Loucy (cell line): ENCODE data around the gene FGFR2.

ENCODE experiments used
- H2AFZ ChIP-seq: fragments of 200-600 bp; sonication (generic); 2 replicates; pipeline ENCODE4 v1.6.0; 2016; ENCODE audit warnings: antibody characterized with exemption, mild to moderate bottlenecking, low read length, moderate library complexity
- H3F3A ChIP-seq: fragments of 200-600 bp; 2 replicates; pipeline ENCODE4 v1.6.0; 2016; ENCODE audit warnings: antibody characterized with exemption, low read depth, mild to moderate bottlenecking
- H3K27me3 ChIP-seq: fragments of 200-600 bp; sonication (generic); 2 replicates; pipeline ENCODE4 v1.6.1; 2014; ENCODE audit warnings: low read length, mild to moderate bottlenecking; ENCODE audit not compliant: insufficient read depth, poor library complexity, severe bottlenecking
- H3K36me3 ChIP-seq: fragments of 200-600 bp; sonication (generic); 2 replicates; pipeline ENCODE4 v1.6.1; 2016; ENCODE audit warnings: low read length; ENCODE audit not compliant: insufficient read depth
- H3K4me1 ChIP-seq: fragments of 200-600 bp; sonication (generic); 2 replicates; pipeline ENCODE4 v1.5.1; 2014; ENCODE audit warnings: low read length, mild to moderate bottlenecking; ENCODE audit not compliant: insufficient read depth, poor library complexity, severe bottlenecking
- H3K4me2 ChIP-seq: fragments of 200-600 bp; sonication (generic); 2 replicates; pipeline ENCODE4 v1.6.0; 2014; ENCODE audit warnings: antibody characterized with exemption, low read length, low read depth, mild to moderate bottlenecking; ENCODE audit not compliant: poor library complexity, severe bottlenecking
- H3K4me3 ChIP-seq: fragments of 200-600 bp; sonication (generic); 2 replicates; pipeline ENCODE4 v1.5.1; 2014; ENCODE audit warnings: low read length, mild to moderate bottlenecking, mixed read lengths; ENCODE audit not compliant: poor library complexity, severe bottlenecking
- H3K79me2 ChIP-seq: fragments of 200-600 bp; sonication (generic); 2 replicates; pipeline ENCODE4 v1.6.1; 2014; ENCODE audit warnings: low read length; ENCODE audit not compliant: insufficient read depth
- H3K9ac ChIP-seq: fragments of 200-600 bp; sonication (generic); 2 replicates; pipeline ENCODE4 v1.6.0; 2014; ENCODE audit warnings: mild to moderate bottlenecking, low read depth, low read length, moderate library complexity; ENCODE audit not compliant: poor library complexity, severe bottlenecking
- H3K9me2 ChIP-seq: fragments of 200-600 bp; sonication (generic); replicated peaks from 2 replicates; pipeline ENCODE4 v1.6.1; 2016; ENCODE audit warnings: low read depth, low read length, mixed read lengths
- H3K9me3 ChIP-seq: fragments of 200-600 bp; sonication (generic); 2 replicates; pipeline ENCODE4 v1.6.1; 2014; ENCODE audit warnings: mild to moderate bottlenecking, antibody characterized with exemption, low read length, low read depth; ENCODE audit not compliant: insufficient read depth
- H4K20me1 ChIP-seq: fragments of 200-600 bp; sonication (generic); 2 replicates; pipeline ENCODE4 v1.6.0; 2014; ENCODE audit warnings: antibody characterized with exemption, low read length, mild to moderate bottlenecking; ENCODE audit not compliant: insufficient read depth, poor library complexity, severe bottlenecking
- CTCF ChIP-seq: fragments of 200-600 bp; sonication (generic); conservative IDR thresholded peaks from 2 replicates; pipeline ENCODE4 v1.5.1; 2014; ENCODE audit warnings: mild to moderate bottlenecking, antibody characterized with exemption, low read length
- EZH2phosphoT487 ChIP-seq: fragments of 200-600 bp; IDR thresholded peaks from 2 replicates; pipeline ENCODE4 v1.6.1; 2018; ENCODE audit warnings: antibody characterized with exemption, mild to moderate bottlenecking, moderate library complexity, borderline replicate concordance

Gene FGFR2

GRCh38 chr10:121644501-121644900 is 46.3 kb upstream of the FGFR2 start:
- H3K9ac ChIP-seq: no peak overlapping the region
- no peak for TF ChIP-seq CTCF
- TF ChIP-seq EZH2phosphoT487: no peak
- no peaks in the 10 kb centered on the region for H3F3A ChIP-seq
- H3K9me2 ChIP-seq: no peaks in the 10 kb centered on the region
- no peak overlapping the region for H2AFZ ChIP-seq
- no peaks in the 10 kb centered on the region for H3K36me3 ChIP-seq
- no peaks in the 10 kb centered on the region; the same call in 1 of the 2 replicates for H3K9me3 ChIP-seq
- H3K4me2 ChIP-seq: no peak overlapping the region
- no peaks in the 10 kb centered on the region for H3K79me2 ChIP-seq
- no peaks in the 10 kb centered on the region for H3K27me3 ChIP-seq
- H4K20me1 ChIP-seq: no peaks in the 10 kb centered on the region
- no peaks in the 10 kb centered on the region for H3K4me1 ChIP-seq
- no peak overlapping the region for H3K4me3 ChIP-seq

GRCh38 chr10:121640266-121640665 is 42.0 kb upstream of the FGFR2 start:
- H3K9me2 ChIP-seq: no peaks in the 10 kb centered on the region
- H3K79me2 ChIP-seq: no peaks in the 10 kb centered on the region

GRCh38 chr10:121639416-121639815 is 41.2 kb upstream of the FGFR2 start:
- Histone ChIP-seq H3K9ac (no peak overlapping the region), H2AFZ (no peak overlapping the region), H3F3A (no peaks in the 10 kb centered on the region), H3K9me2 (no peaks in the 10 kb centered on the region), H3K9me3 (no peaks in the 10 kb centered on the region; the same call in 1 of the 2 replicates), H3K27me3 (no peaks in the 10 kb centered on the region), H4K20me1 (no peaks in the 10 kb centered on the region), H3K4me1 (no peaks in the 10 kb centered on the region), H3K4me2 (no peak overlapping the region), H3K36me3 (no peaks in the 10 kb centered on the region), H3K4me3 (no peak overlapping the region), H3K79me2 (no peaks in the 10 kb centered on the region)
- TF ChIP-seq CTCF: no peak
- no peak for TF ChIP-seq EZH2phosphoT487

More at GRCh38 chr10:121640266-121640665, 42.0 kb upstream of the FGFR2 start:
- no peaks in the 10 kb centered on the region for H3K27me3 ChIP-seq
- no peak overlapping the region for H3K4me2 ChIP-seq
- H4K20me1 ChIP-seq: no peaks in the 10 kb centered on the region
- no peak overlapping the region for H3K9ac ChIP-seq
- H3K36me3 ChIP-seq: no peaks in the 10 kb centered on the region
- no peaks in the 10 kb centered on the region for H3F3A ChIP-seq
- TF ChIP-seq EZH2phosphoT487: no peak
- no peak for TF ChIP-seq CTCF
- no peak overlapping the region for H2AFZ ChIP-seq
- H3K4me1 ChIP-seq: no peaks in the 10 kb centered on the region
- no peak overlapping the region for H3K4me3 ChIP-seq
- H3K9me3 ChIP-seq: no peaks in the 10 kb centered on the region; the same call in 1 of the 2 replicates
